OCI-LY3 (cell line): Measurements from ENCODE around the gene PPP1R15B.

Experiments
- CTCF ChIP-seq: fragments of 200-600, 300-600 bp; sonication (generic); IDR thresholded peaks from 2 replicates; pipeline ENCODE4 v1.5.1; 2014; ENCODE audit warnings: antibody characterized with exemption, low read length, low read depth
- EZH2phosphoT487 ChIP-seq: fragments of 200-600 bp; shearing (Covaris generic); IDR thresholded peaks from 2 replicates; pipeline ENCODE4 v1.6.1; 2018; ENCODE audit warnings: antibody characterized with exemption, mixed run types, low read depth

GRCh38 chr1:204380293-204380831 is 31.3 kb downstream of the PPP1R15B start:
- TF ChIP-seq CTCF (no peak), EZH2phosphoT487 (no peak)
